Measurements from ENCODE around the gene EP400. TPM values are rescaled to one million over a fixed set of nuclear protein-coding genes. Genes with fewer than 3 reads are reported as not detected.

The EP400 gene
- total and polyA plus RNA-seq, 2 of the 4 experiments (the other 2 are of a cell fraction): 4.3 to 11.4 TPM

DNA sequence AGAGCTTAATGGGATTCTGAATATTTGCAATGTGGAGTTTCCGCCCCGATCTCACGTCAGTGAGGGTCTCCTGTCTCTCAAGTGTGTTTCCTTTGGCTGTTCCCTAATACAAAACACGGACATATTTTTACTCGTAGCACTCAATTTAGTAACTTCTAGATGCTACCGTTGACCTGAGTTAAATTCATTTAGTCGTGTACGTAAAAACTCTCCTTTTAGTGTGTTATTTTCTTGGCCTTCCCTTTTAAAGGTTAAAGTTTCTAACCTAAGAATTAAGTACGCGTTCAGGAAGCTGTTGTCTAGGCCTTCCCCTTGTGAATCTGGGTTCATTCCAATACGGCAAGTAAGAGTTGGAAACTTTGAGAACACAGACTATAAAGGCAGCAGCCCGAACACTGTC lies 130.0 kb downstream of the EP400 start:
- no peak overlapping the region for H3K14ac ChIP-seq (replicated peaks; ENCODE audit: low read depth, low read length)
- H4K91ac ChIP-seq (ENCODE audit: insufficient read depth, low read depth, low read length): no peak overlapping the region
- intact Hi-C loops (cut with micrococcal nuclease): no loop called here
- no peak overlapping the region for H2BK120ac ChIP-seq (ENCODE audit: low read depth, low read length)
- in situ Hi-C loops (cut with MboI; ENCODE audit: low sequenced_read_pairs): no loop called here
- no peak overlapping the region for H2AK9ac ChIP-seq (replicated peaks; ENCODE audit: low read depth, low read length, poor library complexity)
- H2BK20ac ChIP-seq (ENCODE audit: low read depth, low read length): no peak overlapping the region
- H3K4me2 ChIP-seq (ENCODE audit: low read depth, low read length): no peak overlapping the region
- DNase-seq: no peak
- no peak overlapping the region for H3K27ac ChIP-seq (ENCODE audit: insufficient read depth, low read length)
- H3K4me3 ChIP-seq (ENCODE audit: insufficient read depth, low read depth, low read length): no peak overlapping the region
- H4K20me1 ChIP-seq (ENCODE audit: insufficient read depth, low read length): peaks cover 4% of the 10 kb centered on the region; the same call in 1 of the 2 replicates
- TF ChIP-seq CEBPB (IDR thresholded peaks at IDR 0.05; ENCODE audit: low read depth, low read length): no peak
- no peak for TF ChIP-seq RCOR1 (IDR thresholded peaks at IDR 0.05; ENCODE audit: insufficient replicate concordance, low read length)
- TF ChIP-seq, protein P1, sequence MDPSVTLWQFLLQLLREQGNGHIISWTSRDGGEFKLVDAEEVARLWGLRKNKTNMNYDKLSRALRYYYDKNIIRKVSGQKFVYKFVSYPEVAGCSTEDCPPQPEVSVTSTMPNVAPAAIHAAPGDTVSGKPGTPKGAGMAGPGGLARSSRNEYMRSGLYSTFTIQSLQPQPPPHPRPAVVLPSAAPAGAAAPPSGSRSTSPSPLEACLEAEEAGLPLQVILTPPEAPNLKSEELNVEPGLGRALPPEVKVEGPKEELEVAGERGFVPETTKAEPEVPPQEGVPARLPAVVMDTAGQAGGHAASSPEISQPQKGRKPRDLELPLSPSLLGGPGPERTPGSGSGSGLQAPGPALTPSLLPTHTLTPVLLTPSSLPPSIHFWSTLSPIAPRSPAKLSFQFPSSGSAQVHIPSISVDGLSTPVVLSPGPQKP (IDR thresholded peaks at IDR 0.05; ENCODE audit: borderline replicate concordance, low read depth, low read length): no peak
- no peak for TF ChIP-seq RFX5 (IDR thresholded peaks at IDR 0.05; ENCODE audit: low read depth, low read length)
- TF ChIP-seq NFE2L2 (IDR thresholded peaks at IDR 0.05; ENCODE audit: low read depth, low read length): no peak
- TF ChIP-seq MAZ (IDR thresholded peaks at IDR 0.05; ENCODE audit: borderline replicate concordance, low read depth, low read length): no peak
- TF ChIP-seq MAFK (IDR thresholded peaks at IDR 0.05; ENCODE audit: low read depth, low read length): no peak
- TF ChIP-seq POLR2A (IDR thresholded peaks at IDR 0.05; ENCODE audit: low read depth, low read length): no peak
- no peak for TF ChIP-seq CHD1 (IDR thresholded peaks at IDR 0.05; ENCODE audit: low read depth, low read length)
- TF ChIP-seq BHLHE40 (IDR thresholded peaks at IDR 0.05; ENCODE audit: low read depth, low read length): no peak
- TF ChIP-seq, protein P2, sequence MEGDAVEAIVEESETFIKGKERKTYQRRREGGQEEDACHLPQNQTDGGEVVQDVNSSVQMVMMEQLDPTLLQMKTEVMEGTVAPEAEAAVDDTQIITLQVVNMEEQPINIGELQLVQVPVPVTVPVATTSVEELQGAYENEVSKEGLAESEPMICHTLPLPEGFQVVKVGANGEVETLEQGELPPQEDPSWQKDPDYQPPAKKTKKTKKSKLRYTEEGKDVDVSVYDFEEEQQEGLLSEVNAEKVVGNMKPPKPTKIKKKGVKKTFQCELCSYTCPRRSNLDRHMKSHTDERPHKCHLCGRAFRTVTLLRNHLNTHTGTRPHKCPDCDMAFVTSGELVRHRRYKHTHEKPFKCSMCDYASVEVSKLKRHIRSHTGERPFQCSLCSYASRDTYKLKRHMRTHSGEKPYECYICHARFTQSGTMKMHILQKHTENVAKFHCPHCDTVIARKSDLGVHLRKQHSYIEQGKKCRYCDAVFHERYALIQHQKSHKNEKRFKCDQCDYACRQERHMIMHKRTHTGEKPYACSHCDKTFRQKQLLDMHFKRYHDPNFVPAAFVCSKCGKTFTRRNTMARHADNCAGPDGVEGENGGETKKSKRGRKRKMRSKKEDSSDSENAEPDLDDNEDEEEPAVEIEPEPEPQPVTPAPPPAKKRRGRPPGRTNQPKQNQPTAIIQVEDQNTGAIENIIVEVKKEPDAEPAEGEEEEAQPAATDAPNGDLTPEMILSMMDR (conservative IDR thresholded peaks at IDR 0.05; ENCODE audit: low read depth, low read length): no peak
- H3K79me1 ChIP-seq (ENCODE audit: low read depth in 1 of 2, low read length in 2 of 2): peaks cover 0 to 13% of the 10 kb centered on the region in 2 experiments; a peak in 1 of 4 replicates
- WGBS, 2 experiments (ENCODE audit: extremely low coverage in 2 of 2, insufficient read length in 1 of 2): 100% methylated on average over 1 of the region's 12 CpGs; no CpG with 5 or more reads in 1 of the 2 experiments
- no peak overlapping the region for H3K4ac ChIP-seq (ENCODE audit: low read depth, low read length)
- peaks cover 30% of the 10 kb centered on the region for H3K36me3 ChIP-seq (ENCODE audit: control insufficient read depth, insufficient read depth, low read length)
- no peak for ATAC-seq (ENCODE audit: low read depth)
- no peak overlapping the region for H4K5ac ChIP-seq (ENCODE audit: low read depth, low read length)
- peaks cover 7% of the 10 kb centered on the region; the same call in 1 of the 2 replicates for H3K9me1 ChIP-seq (ENCODE audit: insufficient read depth, low read length)
- dilution Hi-C loops (cut with HindIII; ENCODE audit: low sequenced_read_pairs, unreplicated experiment): no loop called here
- H4K8ac ChIP-seq (ENCODE audit: low read depth in 2 of 2, low read length in 2 of 2): no peak overlapping the region
- CTCF ChIA-PET: no interaction called here
- H3K4me1 ChIP-seq (ENCODE audit: control insufficient read depth, insufficient read depth, low read length): peaks cover 7% of the 10 kb centered on the region
- H2AK5ac ChIP-seq (ENCODE audit: low read depth, low read length): no peak overlapping the region
- no peaks in the 10 kb centered on the region for H3K27me3 ChIP-seq (ENCODE audit: control insufficient read depth, insufficient read depth, low read length)
- H2BK5ac ChIP-seq (ENCODE audit: low read depth, low read length, poor library complexity, severe bottlenecking): no peak overlapping the region
- no peak overlapping the region for H2AFZ ChIP-seq (replicated peaks; ENCODE audit: low read length, poor library complexity)
- BruUV-seq (replicated peaks): no TSS peak
- no peak overlapping the region for H3K9ac ChIP-seq (ENCODE audit: low read depth, low read length)
- H3K18ac ChIP-seq (ENCODE audit: low read depth, low read length): no peak overlapping the region
- H3K9me3 ChIP-seq (ENCODE audit: control insufficient read depth, insufficient read depth, low read length): no peaks in the 10 kb centered on the region
- no peak overlapping the region for H3K56ac ChIP-seq (ENCODE audit: extremely low read depth, insufficient read depth, low read length)
- H3K23ac ChIP-seq (ENCODE audit: low read depth, low read length): no peak overlapping the region
- no peak overlapping the region for H2BK15ac ChIP-seq (ENCODE audit: low read depth, low read length)
- POLR2A ChIA-PET (ENCODE audit: unreplicated experiment): no interaction called here
